H1 (cell line): ENCODE data around the gene FRMD4A. TPM values are rescaled to one million over a fixed set of nuclear protein-coding genes. Genes with fewer than 3 reads are reported as not detected.

Experiments used
- CTCF ChIA-PET: fragments of 300-600 bp; sonication (Branson Sonifier 250); formaldehyde crosslinking; loops from one replicate; lab custom pipeline; 2021; ENCODE audit not compliant: partially characterized antibody; lab: Charles Lee
- POLR2A ChIA-PET: fragments of 300-600 bp; sonication (Branson Sonifier 250); formaldehyde crosslinking; loops from one replicate; lab custom pipeline; 2021; ENCODE audit warnings: inconsistent platforms; ENCODE audit not compliant: partially characterized antibody; lab: Charles Lee
- DNase-seq, 2 experiments: peaks; one replicate each; pipeline versions ENCODE4 v3.0.0 to v3.0.0-alpha.2; 2010 to 2022; ENCODE audit warnings: low spot score in 2 of 2, low read depth in 1 of 2, mixed read lengths in 1 of 2
- FAIRE-seq: peaks from 2 replicates; lab custom pipeline; 2011; peaks lifted over from hg19 to GRCh38; lab: Jason Lieb, UNC
- H2AFZ ChIP-seq: 2 replicates; pipeline ENCODE4 v1.8.1; 2012; ENCODE audit warnings: low read length, inconsistent platforms
- H2AK5ac ChIP-seq: 2 replicates; pipeline ENCODE4 v1.6.1; 2013; ENCODE audit warnings: low read depth, low read length
- H2BK120ac ChIP-seq: replicated peaks from 2 replicates; pipeline ENCODE3; 2013; ENCODE audit warnings: low read depth, low read length, inconsistent platforms
- H2BK12ac ChIP-seq: 2 replicates; pipeline ENCODE4 v1.6.1; 2013; ENCODE audit warnings: low read depth, low read length
- H2BK15ac ChIP-seq: 2 replicates; pipeline ENCODE4 v1.6.1; 2013; ENCODE audit warnings: low read length
- H2BK20ac ChIP-seq: 2 replicates; pipeline ENCODE4 v1.6.1; 2013; ENCODE audit warnings: low read length
- H2BK5ac ChIP-seq: 2 replicates; pipeline ENCODE4 v1.6.1; 2013; ENCODE audit warnings: low read depth, low read length
- H3K14ac ChIP-seq: 2 replicates; pipeline ENCODE4 v1.6.1; 2013; ENCODE audit warnings: inconsistent platforms; ENCODE audit not compliant: insufficient read length
- H3K18ac ChIP-seq: 2 replicates; pipeline ENCODE4 v1.6.1; 2013; ENCODE audit warnings: low read length; ENCODE audit errors: extremely low read depth
- H3K23ac ChIP-seq: 2 replicates; pipeline ENCODE4 v1.6.1; 2013; ENCODE audit warnings: inconsistent platforms; ENCODE audit not compliant: insufficient read length
- H3K23me2 ChIP-seq: 2 replicates; pipeline ENCODE4 v1.6.1; 2013; ENCODE audit warnings: low read depth, low read length
- H3K27ac ChIP-seq: 2 replicates; pipeline ENCODE4 v1.6.1; 2011; ENCODE audit warnings: low read depth, low read length, inconsistent platforms
- H3K27me3 ChIP-seq, 4 experiments: replicated peaks in 1 of 4; 1 replicate in 1 of 4; 2 replicates in 3 of 4; pipeline versions ENCODE4 v1.6.1 to v1.8.1; 2011 to 2013; ENCODE audit warnings: low read length in 3 of 4, mild to moderate bottlenecking in 3 of 4, inconsistent platforms in 2 of 4, mixed read lengths in 2 of 4, moderate library complexity in 1 of 4; ENCODE audit not compliant: control insufficient read depth in 3 of 4, insufficient read depth in 3 of 4; ENCODE audit errors: extremely low read depth in 1 of 4
- H3K36me3 ChIP-seq, 4 experiments: 2 replicates each; pipeline versions ENCODE4 v1.6.1 to v1.8.1; 2011 to 2013; ENCODE audit warnings: mild to moderate bottlenecking in 4 of 4, low read length in 3 of 4, moderate library complexity in 2 of 4, control low read depth in 1 of 4, inconsistent platforms in 1 of 4; ENCODE audit not compliant: insufficient read depth in 4 of 4, control insufficient read depth in 2 of 4
- H3K4ac ChIP-seq: replicated peaks from 2 replicates; pipeline ENCODE3; 2013; ENCODE audit warnings: low read length, low read depth, mixed read lengths, inconsistent platforms; ENCODE audit not compliant: insufficient read length
- H3K4me1 ChIP-seq, 4 experiments: replicated peaks in 1 of 4; 1 replicate in 1 of 4; 2 replicates in 3 of 4; pipeline versions ENCODE4 v1.6.1 to v1.8.1; 2011 to 2013; ENCODE audit warnings: low read length in 3 of 4, inconsistent platforms in 2 of 4, mixed read lengths in 1 of 4; ENCODE audit not compliant: insufficient read depth in 4 of 4, control insufficient read depth in 3 of 4
- H3K4me2 ChIP-seq, 2 experiments: 2 replicates each; pipeline versions ENCODE4 v1.6.1 to v1.8.1; 2011 to 2013; ENCODE audit warnings: low read depth in 2 of 2, low read length in 2 of 2, control low read depth in 1 of 2, inconsistent platforms in 1 of 2, mild to moderate bottlenecking in 1 of 2; ENCODE audit not compliant: insufficient read depth in 1 of 2
- H3K4me3 ChIP-seq, 4 experiments: fragments of 200-600, 300-600 bp in 1 of 4; sonication (generic), shearing (Covaris generic), sonication (Bioruptor Twin) in 1 of 4; 2 replicates each; pipeline versions ENCODE4 v1.5.1 to v1.8.1; 2011 to 2016; ENCODE audit warnings: low read length in 4 of 4, low read depth in 3 of 4, control low read depth in 2 of 4, inconsistent platforms in 2 of 4, mild to moderate bottlenecking in 2 of 4, mixed read lengths in 1 of 4, moderate library complexity in 1 of 4; ENCODE audit not compliant: insufficient read depth in 2 of 4; ENCODE audit errors: extremely low read depth in 1 of 4
- H3K56ac ChIP-seq: replicated peaks from 2 replicates; pipeline ENCODE3; 2013; ENCODE audit warnings: low read depth, mild to moderate bottlenecking, mixed read lengths, low read length, inconsistent platforms; ENCODE audit not compliant: insufficient read length
- H3K79me1 ChIP-seq: 2 replicates; pipeline ENCODE4 v1.6.1; 2013; ENCODE audit warnings: low read depth, low read length, control low read depth
- H3K79me2 ChIP-seq, 2 experiments: 2 replicates each; pipeline versions ENCODE4 v1.6.1 to v1.8.1; 2012 to 2013; ENCODE audit warnings: low read length in 2 of 2, mild to moderate bottlenecking in 2 of 2, inconsistent platforms in 1 of 2; ENCODE audit not compliant: insufficient read depth in 2 of 2, control insufficient read depth in 1 of 2
- H3K9ac ChIP-seq, 4 experiments: replicated peaks in 1 of 4; 1 replicate in 1 of 4; 2 replicates in 3 of 4; pipeline versions ENCODE4 v1.6.1 to v1.8.1; 2011 to 2013; ENCODE audit warnings: low read depth in 3 of 4, low read length in 3 of 4, control low read depth in 2 of 4, mild to moderate bottlenecking in 2 of 4, moderate library complexity in 2 of 4, inconsistent platforms in 1 of 4; ENCODE audit errors: extremely low read depth in 1 of 4
- H3K9me3 ChIP-seq, 2 experiments: 2 replicates each; pipeline versions ENCODE4 v1.6.1 to v1.8.1; 2012 to 2013; ENCODE audit warnings: mild to moderate bottlenecking in 2 of 2, moderate library complexity in 2 of 2, control low read depth in 1 of 2, inconsistent platforms in 1 of 2, low read depth in 1 of 2, low read length in 1 of 2, mixed read lengths in 1 of 2; ENCODE audit not compliant: insufficient read depth in 2 of 2
- H4K20me1 ChIP-seq, 2 experiments: replicated peaks in 1 of 2; 2 replicates each; pipeline versions ENCODE3 to v1.8.1; 2011 to 2013; ENCODE audit warnings: inconsistent platforms in 2 of 2, low read length in 2 of 2, mild to moderate bottlenecking in 1 of 2; ENCODE audit not compliant: insufficient read depth in 2 of 2, control insufficient read depth in 1 of 2
- H4K5ac ChIP-seq: 2 replicates; pipeline ENCODE4 v1.6.1; 2013; ENCODE audit warnings: low read length, low read depth, mixed read lengths, inconsistent platforms; ENCODE audit not compliant: insufficient read length
- H4K8ac ChIP-seq: 2 replicates; pipeline ENCODE4 v1.8.0; 2013; ENCODE audit warnings: mild to moderate bottlenecking, moderate library complexity, low read length, inconsistent platforms; ENCODE audit not compliant: insufficient read depth; ENCODE audit errors: extremely low read depth
- H4K91ac ChIP-seq: replicated peaks from 2 replicates; pipeline ENCODE3; 2013; ENCODE audit warnings: low read length, mixed read lengths, inconsistent platforms; ENCODE audit not compliant: insufficient read length
- SIRT6 ChIP-seq: IDR thresholded peaks from one replicate; pipeline ENCODE4 v1.7.1; 2012; ENCODE audit warnings: low read length, inconsistent platforms
- SUZ12 ChIP-seq: fragments of 200-600 bp; sonication (generic); IDR thresholded peaks from 2 replicates; pipeline ENCODE4 v1.6.1; 2012; ENCODE audit warnings: mild to moderate bottlenecking, inconsistent platforms, low read length, moderate library complexity, mixed read lengths
- WGBS, 2 experiments: shearing (Covaris generic) in 1 of 2; methylation state at CpG; one replicate each; pipeline versions ENCODE4 v1.1.6 to v1.1.7; 2013 to 2015; ENCODE audit warnings: low lambda C conversion rate in 2 of 2, mixed read lengths in 2 of 2, inconsistent platforms in 1 of 2, low coverage in 1 of 2, missing lambda C conversion rate in 1 of 2; ENCODE audit not compliant: insufficient replicate concordance in 2 of 2, insufficient coverage in 1 of 2, insufficient read length in 1 of 2; ENCODE audit errors: extremely low coverage in 1 of 2, missing lambda C conversion rate in 1 of 2; 5-methylcytosine and 5-hydroxymethylcytosine counted together
- polyA plus RNA-seq, 7 experiments: library from polyadenylated mRNA; depleted of rRNA in 3 of 7; stranded (reverse) in 5 of 7; unstranded in 2 of 7; fragments of >200 nt in 5 of 7; fragments of 200-250 nt in 2 of 7; gene quantifications; 1 replicate in 5 of 7; 2 replicates in 1 of 7; 4 replicates in 1 of 7; pipeline versions ENCODE4 v1.2.1 to v1.2.3, GENCODE V29; 2011 to 2013; ENCODE audit warnings: missing spikeins in 2 of 7, mixed read lengths in 2 of 7
- total RNA-seq: library from RNA; stranded (reverse); fragmentation: NEBNext Ultra II Directional; extraction: Animal tissue kit (Norgen Biotek cat#: 25700); gene quantifications from 2 replicates; pipeline ENCODE4 v1.2.1, GENCODE V29; 2021

FRMD4A gene
- total and polyA plus RNA-seq, 2 of the 8 experiments (the other 6 are each of a cell fraction or from before 2014, with no cell fraction given) = 38.6 to 39.6 TPM

DNA sequence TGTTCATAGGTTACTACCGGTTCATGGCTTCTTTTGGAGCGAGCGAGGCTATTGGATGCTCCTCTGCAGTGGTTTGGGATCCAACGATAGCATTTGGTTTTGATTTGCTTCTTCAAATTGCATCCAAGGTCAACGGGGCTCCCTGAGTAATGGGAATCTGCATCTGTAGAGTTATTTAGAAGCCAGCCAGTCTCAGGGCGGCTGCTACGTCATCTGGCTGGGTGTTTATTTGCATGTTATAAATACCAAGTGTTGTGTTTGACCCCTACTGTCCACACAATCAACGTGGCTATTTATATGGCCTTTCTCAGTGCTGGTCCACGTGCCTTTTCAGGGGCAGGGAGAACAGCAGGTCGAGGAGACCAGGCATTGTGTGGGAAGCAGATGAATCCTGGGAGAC lies 606.2 kb downstream of the FRMD4A start:
- H3K23me2 ChIP-seq = no peaks in the 10 kb centered on the region
- H3K27ac ChIP-seq = no peak overlapping the region
- H3K18ac ChIP-seq = no peak overlapping the region
- H3K4ac ChIP-seq = no peak overlapping the region
- TF ChIP-seq SIRT6 (no peak), SUZ12 (no peak)
- TF ChIP-seq, all 59 proteins: peak for 0
- FAIRE-seq (no peak), DNase-seq (no peak)
- H2BK120ac ChIP-seq = no peak overlapping the region
- no peak overlapping the region for H2BK12ac ChIP-seq
- no peak overlapping the region for H4K91ac ChIP-seq
- no peak overlapping the region for H2BK5ac ChIP-seq
- no peaks in the 10 kb centered on the region for H4K20me1 ChIP-seq
- H3K27me3 ChIP-seq = no peaks in the 10 kb centered on the region
- 88% methylated on average over 10 of the region's 10 CpGs; no CpG with 5 or more reads in 1 of the 2 experiments for WGBS, 2 experiments
- H3K14ac ChIP-seq = no peak overlapping the region
- no peak overlapping the region for H3K4me3 ChIP-seq
- H3K23ac ChIP-seq = no peak overlapping the region
- no peaks in the 10 kb centered on the region for H3K36me3 ChIP-seq
- H3K4me1 ChIP-seq = peaks cover 0 to 4% (median 0%) of the 10 kb centered on the region in 4 experiments; a peak in 1 of 7 replicates
- no peak overlapping the region for H2BK15ac ChIP-seq
- no peak overlapping the region for H3K4me2 ChIP-seq
- no peak overlapping the region for H2BK20ac ChIP-seq
- ChIA-PET CTCF (no interaction called here), POLR2A (interaction anchor here (0.6 to 1.6 kb wide), 3 partner anchors 16 to 760 kb away, joined by 3 to 5 read pairs (median 5); no protein-coding TSS in a partner anchor)
- no peak overlapping the region for H2AK5ac ChIP-seq
- no peak overlapping the region for H4K8ac ChIP-seq
- no peak overlapping the region for H4K5ac ChIP-seq
- no peaks in the 10 kb centered on the region for H3K9me3 ChIP-seq
- H3K56ac ChIP-seq = no peak overlapping the region
- no peaks in the 10 kb centered on the region for H3K79me2 ChIP-seq
- no peak overlapping the region for H3K9ac ChIP-seq
- H2AFZ ChIP-seq = no peak overlapping the region
- H3K79me1 ChIP-seq = no peaks in the 10 kb centered on the region
